ENCODE measurements around the gene CYP4F2.
A peak's percentile ranks its signal among the peaks of the same experiment; 100 is the strongest.
"Not testable (repeated sequence)": the region's sequence is repeated elsewhere in the genome, so short reads cannot be mapped to it uniquely, and the experiment has no call there.

The CYP4F2 gene

GRCh38 chr19:15846923-15847322, 51.0 kb downstream of the CYP4F2 start:
- no peak for DNase-seq (ENCODE audit: low spot score)

DNA sequence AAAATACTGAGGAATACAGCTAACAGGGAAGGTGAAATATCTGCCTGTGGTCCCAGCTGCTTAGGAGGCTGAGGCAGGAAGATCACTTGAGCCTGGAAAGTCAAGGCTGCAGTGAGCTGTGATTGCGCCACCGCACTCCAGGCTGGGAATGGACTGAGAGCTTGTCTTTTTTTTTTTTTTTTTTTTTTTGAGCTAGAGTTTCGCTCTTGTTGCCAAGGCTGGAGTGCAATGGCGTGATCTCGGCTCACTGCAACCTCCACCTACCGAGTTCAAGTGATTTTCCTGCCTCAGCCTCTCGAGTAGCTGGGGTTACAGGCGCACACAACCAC, 54.0 kb downstream of the CYP4F2 start:
- DNase-seq (ENCODE audit: low spot score) = not testable (repeated sequence)

DNA sequence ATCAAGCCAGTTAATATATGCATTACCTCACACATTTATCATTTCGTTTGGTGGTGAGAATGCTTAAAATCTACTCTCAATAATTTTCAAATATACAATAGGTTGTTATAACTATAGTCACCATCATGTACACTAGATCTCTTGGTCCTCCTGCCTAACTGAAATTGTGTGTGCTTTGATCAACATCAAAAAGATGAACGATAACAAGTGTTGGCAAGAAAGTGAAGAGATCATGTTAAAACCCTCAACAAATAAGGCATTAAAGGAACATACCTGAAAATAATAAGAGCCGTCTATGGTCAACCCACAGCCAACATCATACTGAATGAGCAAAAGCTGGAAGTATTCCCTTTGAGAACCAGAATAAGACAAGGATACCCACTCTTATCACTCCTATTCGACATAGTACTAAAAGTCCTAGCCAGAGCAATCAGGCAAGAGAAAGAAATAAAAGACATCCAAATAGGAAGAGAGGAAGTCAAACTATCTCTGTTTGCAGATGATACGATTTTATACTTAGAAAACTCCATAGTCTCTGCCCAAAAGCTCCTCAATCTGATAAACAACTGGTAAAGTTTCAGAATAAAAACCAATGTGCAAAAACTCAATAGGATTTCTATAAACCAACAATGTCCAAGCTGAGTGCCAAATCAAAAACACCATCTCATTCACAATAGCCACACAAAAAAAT, 54.5 kb downstream of the CYP4F2 start:
- no peak for DNase-seq (ENCODE audit: low spot score)

DNA sequence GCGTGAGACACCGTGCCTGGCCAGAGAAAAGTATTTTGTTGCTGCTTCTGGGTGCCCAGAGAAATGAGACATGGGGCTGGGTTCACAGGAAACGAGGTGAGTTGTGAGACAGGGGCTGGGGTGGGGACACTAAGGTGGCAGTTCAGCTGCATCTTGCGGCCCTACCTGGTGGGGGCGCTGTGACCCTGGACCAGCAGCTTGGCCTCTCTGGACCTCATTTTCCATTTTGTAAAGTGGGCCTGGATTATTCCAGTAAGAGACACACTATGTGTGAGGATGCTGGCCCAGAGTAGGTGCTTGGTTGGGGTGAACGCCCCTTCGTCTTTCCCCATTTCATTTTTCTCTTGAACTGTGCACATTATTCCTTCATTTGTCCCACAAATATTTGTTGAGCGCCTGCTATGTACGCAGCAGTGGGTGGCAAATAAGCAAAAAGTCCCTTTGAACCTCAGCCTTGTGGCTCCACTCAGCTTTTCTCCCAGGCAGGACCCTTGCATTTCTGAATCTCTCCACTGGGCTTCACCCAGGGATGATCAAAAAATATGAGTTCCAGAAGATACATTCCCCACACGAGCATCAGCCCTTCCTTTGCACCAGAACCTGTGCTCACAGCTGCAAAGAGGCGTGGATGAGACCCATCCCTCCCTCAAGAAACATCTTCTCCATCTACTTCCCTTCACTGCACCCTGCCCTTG, 55.9 kb downstream of the CYP4F2 start:
- DNase-seq (ENCODE audit: low spot score) = no peak

GRCh38 chr19:15840833-15841232, 57.0 kb downstream of the CYP4F2 start:
- DNase-seq (ENCODE audit: low spot score) = no peak

- DNase-seq (ENCODE audit: low spot score) = not testable (repeated sequence)
Observed at GRCh38 chr19:15839888-15840287, 58.0 kb downstream of the CYP4F2 start.

GRCh38 chr19:15838351-15838750, 59.5 kb downstream of the CYP4F2 start:
- no peak for DNase-seq (ENCODE audit: low spot score)

- no peak for DNase-seq (ENCODE audit: low spot score)
Observed at GRCh38 chr19:15837221-15837731, 60.6 kb downstream of the CYP4F2 start.

GRCh38 chr19:15836330-15837220, 61.3 kb downstream of the CYP4F2 start:
- peak; percentile 97 for DNase-seq (ENCODE audit: low spot score)

DNA sequence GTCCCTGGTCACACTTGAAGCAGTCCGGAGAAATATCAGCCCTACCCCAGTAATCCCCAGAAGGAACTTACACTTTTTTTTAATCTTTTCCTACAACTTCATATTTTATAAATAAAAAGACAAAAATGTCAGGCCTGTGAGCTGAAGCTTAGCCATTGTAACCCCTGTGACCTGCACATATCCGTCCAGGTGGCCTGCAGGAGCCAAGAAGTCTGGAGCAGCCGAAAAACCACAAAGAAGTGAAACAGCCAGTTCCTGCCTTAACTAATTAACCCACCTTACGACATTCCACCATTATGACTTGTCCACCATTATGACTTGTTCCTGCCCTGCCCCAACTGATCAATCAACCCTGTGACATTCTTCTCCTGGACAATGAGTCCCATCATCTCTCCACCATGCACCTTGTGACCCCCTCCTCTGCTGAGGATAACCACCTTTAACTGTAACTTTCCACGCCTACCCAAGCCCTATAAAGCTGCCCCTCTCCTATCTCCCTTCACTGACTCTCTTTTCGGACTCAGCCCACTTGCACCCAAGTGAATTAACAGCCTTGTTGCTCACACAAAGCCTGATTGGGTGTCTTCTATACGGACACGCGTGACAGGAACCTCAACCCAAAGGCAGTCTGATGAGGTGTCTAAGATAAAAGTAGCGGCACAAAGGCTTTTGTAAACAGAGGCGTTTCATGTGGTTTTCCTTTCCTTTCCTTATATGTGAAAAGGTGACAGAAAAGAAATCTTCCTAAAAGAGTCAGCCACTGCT, 62.1 kb downstream of the CYP4F2 start:
- not testable (repeated sequence) for DNase-seq (ENCODE audit: low spot score)

DNA sequence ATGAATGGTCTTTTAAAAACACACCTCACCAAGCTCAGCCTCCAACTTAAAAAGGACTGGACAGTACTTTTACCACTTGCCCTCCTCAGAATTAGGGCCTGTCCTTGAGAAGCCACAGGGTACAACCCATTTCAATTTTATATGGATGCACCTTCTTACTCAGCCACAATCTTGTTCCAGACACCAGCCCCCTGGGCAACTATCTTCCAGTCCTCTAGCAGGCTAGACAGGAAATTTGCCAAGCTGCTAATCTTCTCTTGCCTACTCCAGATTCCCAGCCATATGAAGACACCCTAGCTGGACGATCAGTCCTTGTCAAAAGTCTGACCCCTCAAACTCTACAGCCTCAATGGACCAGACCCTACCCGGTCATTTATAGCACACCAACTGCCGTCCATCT, 63.6 kb downstream of the CYP4F2 start:
- DNase-seq (ENCODE audit: low spot score) = not testable (repeated sequence)

DNA sequence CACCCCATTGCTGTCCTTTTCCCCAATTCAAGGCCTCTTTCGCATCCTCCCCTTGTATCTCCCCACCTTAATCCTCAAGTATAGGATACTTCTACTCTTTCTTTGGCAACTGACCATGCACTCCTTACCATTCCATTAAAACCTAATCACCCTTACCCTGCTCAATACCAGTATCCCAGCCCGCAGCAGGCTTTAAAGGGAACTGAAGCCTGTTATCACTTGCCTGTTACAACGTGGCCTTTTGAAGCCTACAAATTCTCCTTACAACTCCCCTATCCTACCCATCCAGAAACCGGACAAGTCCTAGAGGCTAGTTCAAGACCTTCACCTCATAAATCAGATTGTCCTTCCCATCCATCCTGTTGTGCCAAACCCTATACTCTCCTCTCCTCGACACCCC, 66.2 kb downstream of the CYP4F2 start:
- no peak for DNase-seq (ENCODE audit: low spot score)

GRCh38 chr19:15829786-15830185, 68.1 kb downstream of the CYP4F2 start:
- DNase-seq (ENCODE audit: low spot score) = no peak

DNA sequence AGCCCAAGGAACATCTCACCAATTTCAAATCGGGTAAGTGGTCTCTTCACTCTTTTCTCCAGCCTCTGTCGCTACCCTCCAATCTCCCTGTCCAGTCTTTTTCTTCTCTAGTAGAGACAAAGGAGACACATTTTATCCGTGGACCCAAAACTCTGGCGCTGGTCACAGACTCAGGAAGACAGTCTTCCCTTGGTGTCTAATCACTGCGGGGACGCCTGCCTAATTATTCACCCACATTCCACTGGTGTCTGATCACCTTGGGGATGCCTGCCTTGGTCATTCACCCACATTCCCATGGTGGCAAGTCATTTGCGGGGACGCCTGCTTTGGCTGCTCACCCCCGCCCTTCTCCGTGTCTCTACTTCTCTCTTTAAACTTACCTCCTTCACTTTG, 68.6 kb downstream of the CYP4F2 start:
- no peak for DNase-seq (ENCODE audit: low spot score)

DNA sequence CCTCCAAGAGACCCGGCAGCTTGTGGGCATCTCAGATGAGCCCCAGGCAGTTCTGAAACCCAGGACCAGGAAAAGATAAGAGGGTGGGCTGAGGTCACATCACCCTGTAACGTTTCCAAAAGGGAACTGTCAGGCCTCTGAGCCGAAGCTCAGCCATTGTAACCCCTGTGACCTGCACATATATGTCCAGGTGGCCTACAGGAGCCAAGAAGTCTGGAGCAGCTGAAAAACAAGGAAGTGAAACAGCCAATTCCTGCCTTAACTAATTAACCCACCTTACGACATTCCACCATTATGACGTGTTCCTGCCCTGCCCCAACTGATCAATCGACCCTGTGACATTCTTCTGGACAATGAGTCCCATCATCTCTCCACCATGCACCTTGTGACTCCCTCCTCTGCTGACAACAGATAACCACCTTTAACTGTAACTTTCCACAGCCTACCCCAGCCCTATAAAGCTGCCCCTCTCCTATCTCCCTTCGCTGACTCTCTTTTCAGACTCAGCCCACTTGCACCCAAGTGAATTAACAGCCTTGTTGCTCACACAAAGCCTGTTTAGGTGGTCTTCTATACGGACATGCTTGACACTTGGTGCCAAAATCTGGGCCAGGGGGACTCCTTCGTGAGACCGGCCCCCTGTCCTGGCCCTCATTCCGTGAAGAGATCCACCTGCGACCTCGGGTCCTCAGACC, 69.1 kb downstream of the CYP4F2 start:
- not testable (repeated sequence) for DNase-seq (ENCODE audit: low spot score)

GRCh38 chr19:15828121-15828610, 69.7 kb downstream of the CYP4F2 start:
- DNase-seq (ENCODE audit: low spot score) = no peak

All from left forelimb (tissue), 1 donor.